Measurements from ENCODE around the gene NXF2B. TPM values are rescaled to one million over a fixed set of nuclear protein-coding genes. Genes with fewer than 3 reads are reported as not detected.

The NXF2B gene
- total RNA-seq, 1 experiment from 2014 or later = not detected

DNA sequence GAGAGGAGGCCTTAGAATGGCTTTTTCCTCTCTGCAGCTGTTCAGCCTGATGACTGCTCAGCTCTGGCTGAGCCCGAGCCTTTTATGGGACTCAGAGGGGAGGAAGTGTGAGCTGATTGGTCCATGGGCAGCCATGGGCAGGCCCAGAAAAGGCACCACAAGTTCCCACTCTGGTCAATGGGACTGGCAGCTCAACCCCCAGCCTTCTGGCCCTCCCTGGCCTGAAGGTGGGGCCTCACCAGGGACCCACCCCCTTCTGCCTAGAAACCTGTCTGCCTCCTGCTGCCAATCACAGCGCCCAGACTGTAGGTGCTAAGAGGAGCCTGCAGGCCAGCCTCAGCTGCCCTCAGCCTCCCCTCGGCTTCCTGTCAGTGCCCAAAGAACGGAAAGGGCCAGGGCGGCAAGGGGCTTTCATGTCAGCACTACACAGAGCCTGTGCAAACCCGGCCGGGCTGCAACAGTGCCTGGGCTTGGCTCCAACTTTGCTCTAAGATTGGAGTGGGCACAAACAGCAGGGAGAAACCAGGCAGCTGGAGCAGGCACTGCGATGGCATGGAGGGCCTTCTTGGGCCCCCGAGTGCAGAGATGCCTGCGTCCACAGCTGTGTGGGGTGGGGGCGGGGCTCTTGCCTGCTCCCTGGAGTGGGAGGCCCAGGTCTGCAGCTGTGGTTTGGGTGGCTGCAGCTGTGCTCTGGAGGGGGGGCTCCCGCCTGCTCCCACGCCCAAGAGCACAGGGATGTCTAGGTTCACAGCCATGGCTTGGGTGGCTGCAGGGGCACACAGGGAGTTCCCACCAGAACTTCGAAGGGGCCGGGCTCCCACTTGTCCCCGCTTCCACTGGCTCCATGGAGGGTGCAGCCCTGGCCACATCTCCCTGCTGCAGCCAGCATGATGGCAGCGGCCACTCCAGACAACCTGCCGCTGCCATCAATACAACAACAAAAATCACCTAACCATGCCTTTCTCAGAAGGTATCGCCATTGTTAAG is 100.2 kb downstream of the NXF2B start:
- intact Hi-C loops (cut with micrococcal nuclease; ENCODE audit: unreplicated experiment) = no loop called here

DNA sequence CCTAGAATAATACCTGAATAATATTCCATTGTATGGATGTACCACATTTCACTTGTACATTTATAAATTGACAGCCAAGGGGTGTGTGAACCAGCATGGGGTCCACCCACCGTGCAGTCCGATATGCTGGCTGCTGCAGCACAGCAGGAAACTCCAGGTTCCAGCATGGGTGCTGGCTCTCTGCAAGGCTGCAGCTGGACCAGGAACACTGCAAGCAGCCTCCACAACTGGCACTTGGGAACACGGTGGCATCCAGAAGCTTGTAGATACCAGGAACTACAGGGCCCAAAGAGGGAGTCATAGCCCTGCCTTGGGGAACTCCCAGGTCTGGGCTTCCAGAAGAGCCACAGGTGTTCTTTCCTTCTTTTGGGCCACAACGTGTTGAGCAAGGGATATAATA is 101.6 kb downstream of the NXF2B start:
- BruUV-seq (replicated peaks) = no TSS peak
- no peak overlapping the region for H3K27ac ChIP-seq (ENCODE audit: low read length)
- no peaks in the 10 kb centered on the region for H3K4me1 ChIP-seq (ENCODE audit: control insufficient read depth, insufficient read depth, low read length)
- no peaks in the 10 kb centered on the region for H3K36me3 ChIP-seq (ENCODE audit: control insufficient read depth, insufficient read depth, low read length)
- ChIA-PET CTCF (no interaction called here), POLR2A (no interaction called here)
- no peaks in the 10 kb centered on the region for H3K9me3 ChIP-seq (ENCODE audit: control insufficient read depth, insufficient read depth, low read depth, low read length)
- TF ChIP-seq, protein P1, sequence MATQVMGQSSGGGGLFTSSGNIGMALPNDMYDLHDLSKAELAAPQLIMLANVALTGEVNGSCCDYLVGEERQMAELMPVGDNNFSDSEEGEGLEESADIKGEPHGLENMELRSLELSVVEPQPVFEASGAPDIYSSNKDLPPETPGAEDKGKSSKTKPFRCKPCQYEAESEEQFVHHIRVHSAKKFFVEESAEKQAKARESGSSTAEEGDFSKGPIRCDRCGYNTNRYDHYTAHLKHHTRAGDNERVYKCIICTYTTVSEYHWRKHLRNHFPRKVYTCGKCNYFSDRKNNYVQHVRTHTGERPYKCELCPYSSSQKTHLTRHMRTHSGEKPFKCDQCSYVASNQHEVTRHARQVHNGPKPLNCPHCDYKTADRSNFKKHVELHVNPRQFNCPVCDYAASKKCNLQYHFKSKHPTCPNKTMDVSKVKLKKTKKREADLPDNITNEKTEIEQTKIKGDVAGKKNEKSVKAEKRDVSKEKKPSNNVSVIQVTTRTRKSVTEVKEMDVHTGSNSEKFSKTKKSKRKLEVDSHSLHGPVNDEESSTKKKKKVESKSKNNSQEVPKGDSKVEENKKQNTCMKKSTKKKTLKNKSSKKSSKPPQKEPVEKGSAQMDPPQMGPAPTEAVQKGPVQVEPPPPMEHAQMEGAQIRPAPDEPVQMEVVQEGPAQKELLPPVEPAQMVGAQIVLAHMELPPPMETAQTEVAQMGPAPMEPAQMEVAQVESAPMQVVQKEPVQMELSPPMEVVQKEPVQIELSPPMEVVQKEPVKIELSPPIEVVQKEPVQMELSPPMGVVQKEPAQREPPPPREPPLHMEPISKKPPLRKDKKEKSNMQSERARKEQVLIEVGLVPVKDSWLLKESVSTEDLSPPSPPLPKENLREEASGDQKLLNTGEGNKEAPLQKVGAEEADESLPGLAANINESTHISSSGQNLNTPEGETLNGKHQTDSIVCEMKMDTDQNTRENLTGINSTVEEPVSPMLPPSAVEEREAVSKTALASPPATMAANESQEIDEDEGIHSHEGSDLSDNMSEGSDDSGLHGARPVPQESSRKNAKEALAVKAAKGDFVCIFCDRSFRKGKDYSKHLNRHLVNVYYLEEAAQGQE (IDR thresholded peaks at IDR 0.05; ENCODE audit: insufficient read depth in 1 of 2, low read depth in 2 of 2, low read length in 1 of 2) = no peak
- TF ChIP-seq POLR2AphosphoS5 (IDR thresholded peaks at IDR 0.05; ENCODE audit: low read depth, low read length) (no peak), SIN3A (IDR thresholded peaks at IDR 0.05; ENCODE audit: borderline replicate concordance, insufficient read depth, low read depth, low read length) (no peak), TCF7L2 (IDR thresholded peaks at IDR 0.05; ENCODE audit: low read depth, low read length) (no peak)
- TF ChIP-seq, protein P2, sequence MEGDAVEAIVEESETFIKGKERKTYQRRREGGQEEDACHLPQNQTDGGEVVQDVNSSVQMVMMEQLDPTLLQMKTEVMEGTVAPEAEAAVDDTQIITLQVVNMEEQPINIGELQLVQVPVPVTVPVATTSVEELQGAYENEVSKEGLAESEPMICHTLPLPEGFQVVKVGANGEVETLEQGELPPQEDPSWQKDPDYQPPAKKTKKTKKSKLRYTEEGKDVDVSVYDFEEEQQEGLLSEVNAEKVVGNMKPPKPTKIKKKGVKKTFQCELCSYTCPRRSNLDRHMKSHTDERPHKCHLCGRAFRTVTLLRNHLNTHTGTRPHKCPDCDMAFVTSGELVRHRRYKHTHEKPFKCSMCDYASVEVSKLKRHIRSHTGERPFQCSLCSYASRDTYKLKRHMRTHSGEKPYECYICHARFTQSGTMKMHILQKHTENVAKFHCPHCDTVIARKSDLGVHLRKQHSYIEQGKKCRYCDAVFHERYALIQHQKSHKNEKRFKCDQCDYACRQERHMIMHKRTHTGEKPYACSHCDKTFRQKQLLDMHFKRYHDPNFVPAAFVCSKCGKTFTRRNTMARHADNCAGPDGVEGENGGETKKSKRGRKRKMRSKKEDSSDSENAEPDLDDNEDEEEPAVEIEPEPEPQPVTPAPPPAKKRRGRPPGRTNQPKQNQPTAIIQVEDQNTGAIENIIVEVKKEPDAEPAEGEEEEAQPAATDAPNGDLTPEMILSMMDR (IDR thresholded peaks at IDR 0.05) = no peak
- intact Hi-C loops (cut with micrococcal nuclease; ENCODE audit: unreplicated experiment) (no loop called here), in situ Hi-C loops (cut with HindIII; ENCODE audit: low pct_unique_long_range_greater_than_20kb, low sequenced_read_pairs) (no loop called here)
- ATAC-seq (no peak), DNase-seq (ENCODE audit: low read depth, low spot score) (no peak)
- no peaks in the 10 kb centered on the region for H3K27me3 ChIP-seq (ENCODE audit: control insufficient read depth, insufficient read depth, low read length)
- H3K4me3 ChIP-seq (ENCODE audit: low read depth in 2 of 2, low read length in 2 of 2) = no peak overlapping the region

More for the DNA sequence above, 100.2 kb downstream of the NXF2B start:
- in situ Hi-C loops (cut with HindIII; ENCODE audit: low pct_unique_long_range_greater_than_20kb, low sequenced_read_pairs) = no loop called here
- Histone ChIP-seq H3K4me3 (ENCODE audit: low read depth in 2 of 2, low read length in 2 of 2) (no peak overlapping the region), H3K27ac (ENCODE audit: low read length) (no peak overlapping the region), H3K36me3 (ENCODE audit: control insufficient read depth, insufficient read depth, low read length) (no peaks in the 10 kb centered on the region), H3K4me1 (ENCODE audit: control insufficient read depth, insufficient read depth, low read length) (no peaks in the 10 kb centered on the region), H3K9me3 (ENCODE audit: control insufficient read depth, insufficient read depth, low read depth, low read length) (no peaks in the 10 kb centered on the region), H3K27me3 (ENCODE audit: control insufficient read depth, insufficient read depth, low read length) (no peaks in the 10 kb centered on the region)
- ATAC-seq = no peak
- no peak for DNase-seq (ENCODE audit: low read depth, low spot score)
- CTCF ChIA-PET = no interaction called here
- no TSS peak for BruUV-seq (replicated peaks)
- TF ChIP-seq TCF7L2 (IDR thresholded peaks at IDR 0.05; ENCODE audit: low read depth, low read length) (no peak), SIN3A (IDR thresholded peaks at IDR 0.05; ENCODE audit: borderline replicate concordance, insufficient read depth, low read depth, low read length) (no peak), POLR2AphosphoS5 (IDR thresholded peaks at IDR 0.05; ENCODE audit: low read depth, low read length) (no peak)
- TF ChIP-seq, protein P2 (IDR thresholded peaks at IDR 0.05) = no peak
- TF ChIP-seq, protein P1 (IDR thresholded peaks at IDR 0.05; ENCODE audit: insufficient read depth in 1 of 2, low read depth in 2 of 2, low read length in 1 of 2) = no peak
- POLR2A ChIA-PET = no interaction called here

Measured in Panc1 (cell line).